Vagina (tissue), 2 donors: ENCODE measurements around the gene SCMH1.

Experiments used
- CTCF ChIP-seq, 3 experiments: fragments of 450-650 bp in 2 of 3; fragments of 200-600 bp in 1 of 3; sonication (generic) in 1 of 3; IDR thresholded peaks; one replicate each; pipeline ENCODE4 v1.5.1; 2017 to 2019; ENCODE audit warnings: antibody characterized with exemption in 3 of 3, mild to moderate bottlenecking in 2 of 3, moderate library complexity in 2 of 3
- POLR2A ChIP-seq, 2 donors: fragments of 450-650 bp; IDR thresholded peaks; one replicate each; pipeline ENCODE4 v1.6.1; 2017; ENCODE audit warnings: antibody characterized with exemption in 2 of 2, mild to moderate bottlenecking in 2 of 2, moderate library complexity in 2 of 2

DNA sequence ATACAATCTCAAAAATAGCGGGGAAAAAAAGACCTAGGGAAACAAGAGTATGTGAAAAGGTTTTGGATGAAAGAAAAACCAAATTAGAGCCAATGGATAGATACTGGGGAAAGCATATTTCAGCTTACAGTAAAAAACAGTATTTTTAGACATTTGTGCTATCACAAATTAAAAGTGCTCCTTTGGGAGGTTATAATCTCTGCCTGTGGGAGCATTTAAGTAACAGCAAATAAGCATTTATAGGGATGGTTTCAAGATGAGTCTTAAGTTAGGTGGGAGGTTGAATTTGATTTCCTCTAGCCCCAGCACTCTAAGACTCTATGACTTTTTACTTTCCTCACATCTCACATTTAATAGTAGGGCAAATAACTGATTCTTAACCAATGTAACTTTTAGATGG lies 141.0 kb downstream of the SCMH1 start:
- TF ChIP-seq POLR2A (IDR thresholded peaks at IDR 0.05) (no peak), CTCF (IDR thresholded peaks at IDR 0.05) (no peak)
